Measurements from ENCODE around the gene PLEKHA4. TPM values are rescaled to one million over a fixed set of nuclear protein-coding genes. Genes with fewer than 3 reads are reported as not detected.

The PLEKHA4 gene
- total and polyA plus RNA-seq, 12 donors, result 18.5 to 70.6 (median 28.0) TPM

- Histone ChIP-seq H3K9me3 (no peaks in the 10 kb centered on the region), H3K27ac (peak overlapping the region; percentile 96 to 100 (median 100)), H3K36me3 (peaks cover 0 to 60% (median 36%) of the 10 kb centered on the region in 9 donors), H3K4me1 (peaks cover 4 to 66% (median 56%) of the 10 kb centered on the region in 9 donors), H3K4me3 (peak overlapping the region; percentile 69 to 100 (median 92)), H3K27me3 (no peaks in the 10 kb centered on the region)
- no peak for TF ChIP-seq CTCF (IDR thresholded peaks at IDR 0.05)
- WGBS, 2 donors, result 8 to 10% methylated on average over 17 of the region's 17 CpGs
- intact Hi-C loops (cut with DNase I), result loop anchor here in 6 of 10 donors (2.0 to 10.0 kb wide), 4 partner anchors 90 to 488 kb away; partner anchors contain the start of genes FTL (in 6 of the 6), DKKL1 (in 1 of the 6) and TEAD2 (in 1 of the 6)
- peak in 1 of 2 donors; percentile 47 for DNase-seq
- ATAC-seq, result peak in 1 of 8 donors; percentile 2
Observed at GRCh38 chr19:48874303-48875135, 6.1 kb upstream of the PLEKHA4 start.

- no peaks in the 10 kb centered on the region for H3K27me3 ChIP-seq
- 12 to 13% methylated on average over 14 of the region's 14 CpGs for WGBS, 2 donors
- DNase-seq (no peak), ATAC-seq (peak in 6 of 8 donors; percentile 0 to 11 (median 2))
- peaks cover 0 to 55% (median 36%) of the 10 kb centered on the region in 9 donors for H3K36me3 ChIP-seq
- H3K27ac ChIP-seq, result peak overlapping the region; percentile 96 to 100 (median 100)
- intact Hi-C loops (cut with DNase I), result loop anchor here in 7 of 10 donors (2.0 to 10.0 kb wide), 5 partner anchors 27 to 489 kb away; partner anchors contain the start of genes FTL (in 6 of the 7), NUCB1 (in 2 of the 7), DKKL1 (in 1 of the 7) and TEAD2 (in 1 of the 7)
- peak in 1 of 9 donors; percentile 3 for TF ChIP-seq CTCF (IDR thresholded peaks at IDR 0.05)
- H3K4me3 ChIP-seq, result peak overlapping the region; percentile 69 to 100 (median 92)
- H3K9me3 ChIP-seq, result no peaks in the 10 kb centered on the region
- H3K4me1 ChIP-seq, result peaks cover 6 to 63% (median 52%) of the 10 kb centered on the region in 9 donors
Observed at GRCh38 chr19:48873476-48874302, 5.3 kb upstream of the PLEKHA4 start.

GRCh38 chr19:48872884-48873475, 4.6 kb upstream of the PLEKHA4 start:
- Histone ChIP-seq H3K4me1 (peaks cover 7 to 62% (median 51%) of the 10 kb centered on the region in 9 donors), H3K27me3 (no peaks in the 10 kb centered on the region), H3K9me3 (no peaks in the 10 kb centered on the region), H3K27ac (peak overlapping the region; percentile 96 to 100 (median 100)), H3K36me3 (peaks cover 0 to 50% (median 36%) of the 10 kb centered on the region in 9 donors), H3K4me3 (peak overlapping the region; percentile 69 to 100 (median 92))
- 1% methylated on average over 14 of the region's 14 CpGs for WGBS, 2 donors
- ATAC-seq (peak; percentile 63 to 87 (median 78)), DNase-seq (peak; percentile 72 to 95)
- no peak for TF ChIP-seq CTCF (IDR thresholded peaks at IDR 0.05)
- intact Hi-C loops (cut with DNase I), result loop anchor here in 7 of 10 donors (1.0 to 10.0 kb wide), 6 partner anchors 28 to 489 kb away; partner anchors contain the start of genes FTL (in 5 of the 7), NUCB1 (in 2 of the 7), DKKL1 (in 1 of the 7) and GYS1 (in 1 of the 7)
